SK-N-SH treated with all-trans-retinoic acid at 6 μM for 48 hours (cell line): ENCODE results near the gene CDRT4.

Source experiments
- ARNTL ChIP-seq: fragments of 450-650 bp; formaldehyde crosslinking; IDR thresholded peaks from 2 replicates; pipeline ENCODE4 v1.5.0; 2020; ENCODE audit warnings: low read depth, mild to moderate bottlenecking, moderate library complexity, borderline replicate concordance
- CSDC2 ChIP-seq: fragments of 250-450 bp; sonication (Bioruptor Pico); IDR thresholded peaks from 2 replicates; pipeline ENCODE4 v1.5.0; 2020; ENCODE audit warnings: mild to moderate bottlenecking, moderate library complexity
- ESRRG ChIP-seq: fragments of 250-450 bp; sonication (Bioruptor Pico); IDR thresholded peaks from 2 replicates; pipeline ENCODE4 v1.6.1; 2021; ENCODE audit warnings: mild to moderate bottlenecking
- ISL1 ChIP-seq: fragments of 250-450 bp; sonication (Bioruptor Pico); IDR thresholded peaks from 2 replicates; pipeline ENCODE4 v2.1.2; 2022; ENCODE audit warnings: mild to moderate bottlenecking, moderate library complexity
- OSR1 ChIP-seq: fragments of 250-450 bp; sonication (Bioruptor Pico); IDR thresholded peaks from 2 replicates; pipeline ENCODE4 v1.8.0; 2022; ENCODE audit warnings: moderate library complexity, mild to moderate bottlenecking, inconsistent platforms
- SNAI2 ChIP-seq: fragments of 250-450 bp; sonication (Bioruptor Pico); IDR thresholded peaks from 2 replicates; pipeline ENCODE4 v1.5.0; 2020; ENCODE audit warnings: mild to moderate bottlenecking, moderate library complexity
- ZC3H10 ChIP-seq: fragments of 250-450 bp; sonication (Bioruptor Pico); IDR thresholded peaks from 2 replicates; pipeline ENCODE4 v1.5.1; 2021; ENCODE audit warnings: mild to moderate bottlenecking, moderate library complexity
- ZFP3 ChIP-seq: fragments of 250-450 bp; sonication (Bioruptor Pico); IDR thresholded peaks from 2 replicates; pipeline ENCODE4 v1.5.0; 2020; ENCODE audit warnings: mild to moderate bottlenecking, moderate library complexity
- ZNF565 ChIP-seq: fragments of 450-650 bp; formaldehyde crosslinking; conservative IDR thresholded peaks from 2 replicates; pipeline ENCODE4 v1.5.0; 2020; ENCODE audit warnings: low read depth, mild to moderate bottlenecking, moderate library complexity
- TF ChIP-seq, protein P1 (sequence below): fragments of 250-450 bp; sonication (Bioruptor Pico); IDR thresholded peaks from 2 replicates; pipeline ENCODE4 v1.5.1; 2020; ENCODE audit warnings: low read depth, mild to moderate bottlenecking, moderate library complexity
- TF ChIP-seq, protein P2 (sequence below): fragments of 250-450 bp; sonication (Bioruptor Pico); IDR thresholded peaks from 2 replicates; pipeline ENCODE4 v1.8.0; 2020; ENCODE audit warnings: mild to moderate bottlenecking, moderate library complexity, borderline replicate concordance

DNA sequence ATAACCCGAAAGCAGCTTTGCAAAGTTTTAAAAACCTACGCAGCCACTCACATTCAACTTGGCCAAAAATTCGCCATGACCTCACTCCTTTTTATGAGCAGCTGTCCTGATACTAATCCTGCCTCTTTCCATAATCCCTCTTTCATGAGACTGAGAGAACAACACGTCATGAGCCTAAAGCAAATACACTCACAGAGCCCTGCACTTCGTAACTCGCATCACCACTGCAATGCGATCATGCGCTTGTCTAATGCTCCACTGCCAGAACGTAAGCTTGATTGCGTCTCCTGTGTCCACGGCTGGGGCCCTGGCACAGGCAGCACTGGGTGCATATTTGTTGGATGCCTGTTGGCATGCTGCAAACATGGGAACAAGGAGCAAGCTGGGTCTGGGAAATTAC, 36.2 kb downstream of the CDRT4 start:
- TF ChIP-seq, protein P1, sequence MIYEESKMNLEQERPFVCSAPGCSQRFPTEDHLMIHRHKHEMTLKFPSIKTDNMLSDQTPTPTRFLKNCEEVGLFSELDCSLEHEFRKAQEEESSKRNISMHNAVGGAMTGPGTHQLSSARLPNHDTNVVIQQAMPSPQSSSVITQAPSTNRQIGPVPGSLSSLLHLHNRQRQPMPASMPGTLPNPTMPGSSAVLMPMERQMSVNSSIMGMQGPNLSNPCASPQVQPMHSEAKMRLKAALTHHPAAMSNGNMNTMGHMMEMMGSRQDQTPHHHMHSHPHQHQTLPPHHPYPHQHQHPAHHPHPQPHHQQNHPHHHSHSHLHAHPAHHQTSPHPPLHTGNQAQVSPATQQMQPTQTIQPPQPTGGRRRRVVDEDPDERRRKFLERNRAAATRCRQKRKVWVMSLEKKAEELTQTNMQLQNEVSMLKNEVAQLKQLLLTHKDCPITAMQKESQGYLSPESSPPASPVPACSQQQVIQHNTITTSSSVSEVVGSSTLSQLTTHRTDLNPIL = no peak
- TF ChIP-seq ZFP3 (CRISPR knock-in tag) = no peak
- TF ChIP-seq CSDC2 (CRISPR knock-in tag) = no peak
- TF ChIP-seq, protein P2, sequence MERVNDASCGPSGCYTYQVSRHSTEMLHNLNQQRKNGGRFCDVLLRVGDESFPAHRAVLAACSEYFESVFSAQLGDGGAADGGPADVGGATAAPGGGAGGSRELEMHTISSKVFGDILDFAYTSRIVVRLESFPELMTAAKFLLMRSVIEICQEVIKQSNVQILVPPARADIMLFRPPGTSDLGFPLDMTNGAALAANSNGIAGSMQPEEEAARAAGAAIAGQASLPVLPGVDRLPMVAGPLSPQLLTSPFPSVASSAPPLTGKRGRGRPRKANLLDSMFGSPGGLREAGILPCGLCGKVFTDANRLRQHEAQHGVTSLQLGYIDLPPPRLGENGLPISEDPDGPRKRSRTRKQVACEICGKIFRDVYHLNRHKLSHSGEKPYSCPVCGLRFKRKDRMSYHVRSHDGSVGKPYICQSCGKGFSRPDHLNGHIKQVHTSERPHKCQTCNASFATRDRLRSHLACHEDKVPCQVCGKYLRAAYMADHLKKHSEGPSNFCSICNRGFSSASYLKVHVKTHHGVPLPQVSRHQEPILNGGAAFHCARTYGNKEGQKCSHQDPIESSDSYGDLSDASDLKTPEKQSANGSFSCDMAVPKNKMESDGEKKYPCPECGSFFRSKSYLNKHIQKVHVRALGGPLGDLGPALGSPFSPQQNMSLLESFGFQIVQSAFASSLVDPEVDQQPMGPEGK (CRISPR knock-in tag) = no peak
- TF ChIP-seq SNAI2 (CRISPR knock-in tag) = no peak
- no peak for TF ChIP-seq ISL1 (CRISPR knock-in tag)
- no peak for TF ChIP-seq ZNF565 (CRISPR knock-in tag)
- no peak for TF ChIP-seq ESRRG (CRISPR knock-in tag)
- no peak for TF ChIP-seq ARNTL
- TF ChIP-seq ZC3H10 (CRISPR knock-in tag) = no peak
- no peak for TF ChIP-seq OSR1
